Measurements from ENCODE around the gene EYS. TPM values are rescaled to one million over a fixed set of nuclear protein-coding genes. Genes with fewer than 3 reads are reported as not detected.

The EYS gene
- total RNA-seq, 1 experiment from 2014 or later = not detected

DNA sequence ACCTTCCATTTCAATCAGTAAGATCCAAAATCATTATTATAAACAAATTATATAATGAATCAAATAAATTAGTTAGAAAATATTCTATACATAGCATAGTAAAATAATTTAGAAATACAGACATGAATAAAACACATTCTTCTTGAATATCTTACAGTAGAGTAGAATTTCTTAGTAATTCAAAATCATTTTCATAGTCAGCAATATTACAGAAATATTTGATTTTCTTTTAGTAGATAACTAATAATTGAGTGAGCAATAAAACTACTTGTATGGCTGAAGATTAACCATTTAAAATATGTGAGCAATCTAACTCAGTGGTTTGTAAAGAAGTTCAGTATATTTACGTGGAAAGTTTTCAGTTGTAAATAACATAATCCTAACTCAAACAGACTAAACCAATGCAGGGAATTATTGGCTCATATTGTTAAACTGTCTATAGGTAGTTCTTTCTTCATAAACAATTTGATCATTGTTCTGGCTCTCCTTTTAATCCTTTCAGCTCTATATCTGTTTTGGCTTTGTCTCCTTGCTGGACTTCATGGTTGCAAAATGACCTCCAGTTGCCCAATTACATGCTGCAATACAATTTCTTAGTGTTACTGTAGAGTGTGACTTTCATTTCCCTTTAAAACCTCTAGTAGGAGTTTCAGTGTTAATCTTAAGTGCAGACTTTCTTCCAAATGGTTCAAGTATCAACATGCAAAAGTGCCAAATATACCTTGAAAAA lies 307.5 kb downstream of the EYS start:
- Histone ChIP-seq H3K4me2 (ENCODE audit: low read length) (no peak overlapping the region), H3K79me2 (ENCODE audit: insufficient read depth, low read length) (no peaks in the 10 kb centered on the region), H3K9me3 (ENCODE audit: control insufficient read depth in 1 of 2, insufficient read depth in 1 of 2, low read depth in 1 of 2, low read length in 2 of 2) (peaks cover 8 to 10% of the 10 kb centered on the region in 2 experiments; a peak in 3 of 4 replicates), H3K9me2 (ENCODE audit: insufficient read depth) (no peaks in the 10 kb centered on the region), H3K27me3 (ENCODE audit: insufficient read depth, low read length) (no peaks in the 10 kb centered on the region), H2AFZ (ENCODE audit: low read depth, low read length, poor library complexity, severe bottlenecking) (no peak overlapping the region), H3K27ac (ENCODE audit: low read depth, low read length) (no peak overlapping the region), H3K36me3 (ENCODE audit: control insufficient read depth in 1 of 2, insufficient read depth in 2 of 2, low read length in 2 of 2) (no peaks in the 10 kb centered on the region), H3K4me1 (ENCODE audit: control insufficient read depth in 1 of 2, insufficient read depth in 2 of 2, low read length in 2 of 2) (no peaks in the 10 kb centered on the region), H4K20me1 (ENCODE audit: insufficient read depth) (no peaks in the 10 kb centered on the region), H3K9ac (ENCODE audit: low read length) (no peak overlapping the region), H3K4me3 (replicated peaks in 1 of 2; ENCODE audit: low read depth in 1 of 2, low read length in 2 of 2) (no peak overlapping the region)
- CTCF ChIA-PET = no interaction called here
- intact Hi-C loops (cut with micrococcal nuclease) = no loop called here
- TF ChIP-seq ZNF274 (IDR thresholded peaks at IDR 0.05; ENCODE audit: low read depth, low read length) (no peak), POLR2A (IDR thresholded peaks at IDR 0.05; ENCODE audit: borderline replicate concordance, extremely low read depth, insufficient read depth, insufficient read length) (no peak), ZFX (IDR thresholded peaks at IDR 0.05) (no peak), JUND (IDR thresholded peaks at IDR 0.05) (no peak), EZH2phosphoT487 (IDR thresholded peaks at IDR 0.05; ENCODE audit: borderline replicate concordance) (no peak)
- TF ChIP-seq, protein P1, sequence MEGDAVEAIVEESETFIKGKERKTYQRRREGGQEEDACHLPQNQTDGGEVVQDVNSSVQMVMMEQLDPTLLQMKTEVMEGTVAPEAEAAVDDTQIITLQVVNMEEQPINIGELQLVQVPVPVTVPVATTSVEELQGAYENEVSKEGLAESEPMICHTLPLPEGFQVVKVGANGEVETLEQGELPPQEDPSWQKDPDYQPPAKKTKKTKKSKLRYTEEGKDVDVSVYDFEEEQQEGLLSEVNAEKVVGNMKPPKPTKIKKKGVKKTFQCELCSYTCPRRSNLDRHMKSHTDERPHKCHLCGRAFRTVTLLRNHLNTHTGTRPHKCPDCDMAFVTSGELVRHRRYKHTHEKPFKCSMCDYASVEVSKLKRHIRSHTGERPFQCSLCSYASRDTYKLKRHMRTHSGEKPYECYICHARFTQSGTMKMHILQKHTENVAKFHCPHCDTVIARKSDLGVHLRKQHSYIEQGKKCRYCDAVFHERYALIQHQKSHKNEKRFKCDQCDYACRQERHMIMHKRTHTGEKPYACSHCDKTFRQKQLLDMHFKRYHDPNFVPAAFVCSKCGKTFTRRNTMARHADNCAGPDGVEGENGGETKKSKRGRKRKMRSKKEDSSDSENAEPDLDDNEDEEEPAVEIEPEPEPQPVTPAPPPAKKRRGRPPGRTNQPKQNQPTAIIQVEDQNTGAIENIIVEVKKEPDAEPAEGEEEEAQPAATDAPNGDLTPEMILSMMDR (IDR thresholded peaks at IDR 0.05 in 2 of 3, conservative IDR thresholded peaks at IDR 0.05 in 1 of 3; ENCODE audit: borderline replicate concordance in 1 of 3, insufficient read depth in 1 of 3, low read depth in 2 of 3, low read length in 2 of 3) = no peak
- TF ChIP-seq, protein P2, sequence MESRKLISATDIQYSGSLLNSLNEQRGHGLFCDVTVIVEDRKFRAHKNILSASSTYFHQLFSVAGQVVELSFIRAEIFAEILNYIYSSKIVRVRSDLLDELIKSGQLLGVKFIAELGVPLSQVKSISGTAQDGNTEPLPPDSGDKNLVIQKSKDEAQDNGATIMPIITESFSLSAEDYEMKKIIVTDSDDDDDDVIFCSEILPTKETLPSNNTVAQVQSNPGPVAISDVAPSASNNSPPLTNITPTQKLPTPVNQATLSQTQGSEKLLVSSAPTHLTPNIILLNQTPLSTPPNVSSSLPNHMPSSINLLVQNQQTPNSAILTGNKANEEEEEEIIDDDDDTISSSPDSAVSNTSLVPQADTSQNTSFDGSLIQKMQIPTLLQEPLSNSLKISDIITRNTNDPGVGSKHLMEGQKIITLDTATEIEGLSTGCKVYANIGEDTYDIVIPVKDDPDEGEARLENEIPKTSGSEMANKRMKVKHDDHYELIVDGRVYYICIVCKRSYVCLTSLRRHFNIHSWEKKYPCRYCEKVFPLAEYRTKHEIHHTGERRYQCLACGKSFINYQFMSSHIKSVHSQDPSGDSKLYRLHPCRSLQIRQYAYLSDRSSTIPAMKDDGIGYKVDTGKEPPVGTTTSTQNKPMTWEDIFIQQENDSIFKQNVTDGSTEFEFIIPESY (IDR thresholded peaks at IDR 0.05; ENCODE audit: extremely low read depth, insufficient replicate concordance, low read length) = no peak
- RAD21 ChIA-PET (ENCODE audit: low non-redundant PET in 1 of 2, low total read pairs in 2 of 2, uncharacterized antibody in 2 of 2, unreplicated experiment in 2 of 2) = no interaction called here
- no peak for DNase-seq (ENCODE audit: low read depth, low spot score)
- POLR2A ChIA-PET = no interaction called here
- ATAC-seq = no peak
- no TSS peak for BruUV-seq (replicated peaks)
